Activated CD4-positive, alpha-beta T cell treated with anti-CD3 and anti-CD28 coated beads, Interleukin-2, Interleukin-4, amounts not matched to agents 100 ng/mL and 50 ng/mL, durations not matched to agents 16 hours and 8 hours (primary cell): ENCODE results near the gene CD58.
"Not testable (repeated sequence)": the region's sequence is repeated elsewhere in the genome, so short reads cannot be mapped to it uniquely, and the experiment has no call there.

Source experiments
- DNase-seq: peaks from one replicate; pipeline ENCODE4 v3.0.0-alpha.2; 2020; ENCODE audit warnings: low spot score

Gene CD58

GRCh38 chr1:116570358-116571214 is at the start of gene CD58:
CD58 (minus strand) TSS chr1:116571026; CDS start chr1:116570972, 54 bp downstream.
- DNase-seq = peak; percentile 92

DNA sequence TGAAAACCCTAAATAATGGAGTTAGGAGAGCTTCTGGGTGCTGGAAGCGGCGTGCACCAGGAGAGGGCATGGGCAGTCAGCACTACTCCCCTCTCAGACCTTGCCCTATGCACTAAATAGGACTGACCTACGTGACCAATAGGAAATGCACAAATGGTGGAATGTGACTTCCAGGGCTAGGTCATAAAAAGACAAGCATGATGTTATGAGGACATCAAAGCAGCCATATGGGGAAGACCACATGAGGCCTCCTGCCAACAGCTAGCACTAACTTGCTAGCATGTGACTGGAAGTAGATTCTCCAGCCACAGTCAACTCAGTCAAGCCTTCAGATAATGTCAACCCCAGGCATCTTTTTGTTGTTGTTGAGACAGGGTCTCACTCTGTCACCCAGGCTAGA is 49.6 kb upstream of the CD58 start:
- not testable (repeated sequence) for DNase-seq

DNA sequence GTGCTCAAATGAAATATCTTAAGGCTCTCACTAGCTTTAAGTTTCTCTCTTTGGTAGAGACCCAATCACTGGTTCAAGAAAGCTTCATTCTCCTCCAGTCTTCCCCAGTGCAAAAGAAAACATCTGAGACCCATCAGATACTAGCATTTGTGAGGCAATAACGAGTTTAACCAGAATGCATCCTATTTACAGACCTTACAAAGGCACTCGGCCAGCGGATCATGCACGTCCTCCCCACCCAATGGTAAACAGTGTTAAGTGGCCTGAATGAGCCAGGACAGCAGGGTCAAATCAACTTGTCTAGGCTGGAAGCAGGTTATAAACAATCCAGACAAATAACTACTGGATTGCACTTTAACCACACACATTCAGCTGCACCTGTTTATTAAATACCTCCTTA is 48.3 kb upstream of the CD58 start:
- not testable (repeated sequence) for DNase-seq

DNA sequence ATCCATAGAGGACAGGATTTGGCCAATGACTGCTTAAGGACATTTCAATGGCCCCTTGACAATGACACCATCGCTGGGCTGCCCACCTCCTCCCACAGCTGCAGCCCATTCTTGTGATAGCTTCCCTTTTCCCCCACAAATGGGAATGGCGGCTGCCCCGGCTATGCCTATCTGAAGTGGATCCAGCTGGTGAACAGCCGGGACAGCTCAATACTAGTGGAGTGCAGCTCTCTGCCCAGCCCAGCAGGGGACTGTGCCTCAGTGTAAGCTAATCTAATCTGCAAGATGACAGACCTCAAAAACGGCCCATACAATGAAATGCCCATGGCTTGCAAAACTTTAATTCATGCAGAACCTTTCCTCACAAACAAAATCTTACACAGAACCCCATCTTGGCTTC is 47.0 kb upstream of the CD58 start:
- DNase-seq = not testable (repeated sequence)

DNA sequence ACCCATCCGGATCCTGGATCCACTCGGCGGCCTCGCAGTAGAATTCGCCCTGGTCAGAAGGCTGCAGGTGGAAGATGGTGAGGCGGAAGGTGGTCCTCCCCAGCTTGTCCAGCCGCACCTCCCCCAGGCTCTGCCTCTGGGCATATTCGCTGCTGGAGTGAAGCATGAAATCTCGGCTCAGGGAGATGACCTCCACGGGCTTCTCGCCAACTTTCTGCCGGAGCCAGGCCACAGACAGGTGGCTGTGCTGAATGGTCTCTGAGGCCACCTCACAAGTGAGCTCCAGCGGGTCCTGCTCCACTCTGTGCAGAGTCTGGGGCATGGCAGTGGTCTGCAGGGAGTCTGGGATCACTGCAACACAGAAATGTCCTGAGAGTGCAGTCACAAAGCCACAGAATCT is 43.0 kb upstream of the CD58 start:
- not testable (repeated sequence) for DNase-seq

DNA sequence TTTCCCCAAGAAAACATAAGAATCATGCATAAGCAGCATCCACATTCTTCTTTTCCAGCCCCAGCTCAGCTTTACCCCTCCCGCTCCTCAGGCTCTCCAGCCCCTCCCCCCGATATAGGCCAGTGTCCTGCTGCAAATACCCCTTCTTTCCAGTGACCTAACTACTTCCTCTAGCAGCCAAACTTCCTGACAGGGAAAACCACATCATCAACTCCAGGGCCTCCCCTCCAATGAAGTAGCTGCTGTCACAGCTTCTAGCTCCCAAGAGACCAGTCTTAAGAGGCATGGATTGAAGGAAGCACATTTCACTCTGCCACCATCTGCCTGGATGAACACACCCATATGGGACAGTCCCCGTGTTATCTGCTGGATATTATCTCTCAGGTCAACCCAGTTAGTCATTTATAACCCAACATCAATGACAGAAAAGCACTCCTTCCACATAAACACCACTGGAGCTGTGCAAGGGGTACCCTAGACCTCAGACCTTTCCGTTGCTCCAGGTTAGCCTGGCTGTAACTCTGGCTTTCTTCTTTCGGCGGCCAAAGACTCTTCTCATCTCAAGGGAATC is 39.1 kb upstream of the CD58 start:
- DNase-seq = not testable (repeated sequence)

DNA sequence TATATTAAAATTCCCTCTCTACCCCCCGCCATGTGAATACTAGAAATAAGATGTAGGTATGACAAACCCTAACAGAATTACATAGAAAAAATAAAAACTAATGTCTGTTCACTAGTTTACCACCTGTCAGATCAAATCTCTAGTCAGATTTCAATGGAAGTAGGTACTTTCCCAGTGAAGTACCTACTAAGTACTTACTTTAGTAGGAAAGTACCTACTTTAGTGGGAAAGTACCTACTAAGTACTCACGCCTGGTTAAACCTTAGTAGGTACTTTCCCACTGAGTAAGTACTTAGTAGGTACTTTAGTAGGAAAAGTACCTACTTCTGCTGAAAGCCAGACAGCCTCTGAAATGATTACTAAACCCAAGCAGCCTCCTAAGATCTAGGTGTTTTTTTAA is 38.0 kb upstream of the CD58 start:
- peak; percentile 19 for DNase-seq

DNA sequence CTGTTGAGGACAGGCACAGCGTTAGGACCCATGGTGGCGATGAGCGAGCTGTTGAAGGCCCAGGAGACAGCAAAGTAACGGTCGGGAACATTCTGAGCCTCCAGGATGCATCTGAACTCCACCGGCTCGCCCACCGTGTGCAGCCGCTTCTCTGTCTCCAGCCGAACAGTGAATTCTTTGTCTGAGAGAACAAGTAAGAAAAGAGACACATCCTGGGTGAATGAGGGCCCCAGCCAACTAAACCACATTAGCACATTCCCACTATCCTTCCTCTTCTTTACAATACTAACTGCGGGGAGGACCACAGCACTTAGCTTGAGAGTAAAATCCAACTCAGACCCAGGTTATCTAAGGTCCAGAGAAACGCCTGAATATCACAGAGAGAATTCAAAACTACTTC is 37.3 kb upstream of the CD58 start:
- not testable (repeated sequence) for DNase-seq

- DNase-seq = not testable (repeated sequence)
Measured at GRCh38 chr1:116607463-116607862, 36.6 kb upstream of the CD58 start.

DNA sequence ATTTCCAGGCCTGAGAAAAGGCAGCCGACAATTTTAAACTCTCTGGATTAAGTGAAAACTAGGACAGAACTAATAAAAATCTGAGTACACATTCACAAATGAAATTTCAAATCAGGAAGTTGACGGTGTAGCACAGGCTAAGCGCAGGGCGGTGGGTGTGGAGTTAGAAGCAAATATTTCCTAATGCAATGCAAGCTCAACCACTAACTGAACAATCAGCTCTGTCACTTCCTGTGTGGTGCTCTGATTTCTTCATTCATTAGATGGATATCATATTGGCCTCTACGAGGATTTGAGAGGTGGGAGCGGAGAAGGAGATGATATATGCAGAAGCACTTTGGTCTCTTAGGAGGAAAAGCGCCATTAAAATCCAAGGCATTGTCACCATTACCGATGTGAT is 35.2 kb upstream of the CD58 start:
- DNase-seq = not testable (repeated sequence)

GRCh38 chr1:116605315-116605714 is 34.5 kb upstream of the CD58 start:
- no peak for DNase-seq

- not testable (repeated sequence) for DNase-seq
Measured at GRCh38 chr1:116604408-116604807, 33.6 kb upstream of the CD58 start.

GRCh38 chr1:116603646-116604045 is 32.8 kb upstream of the CD58 start:
- DNase-seq = not testable (repeated sequence)

DNA sequence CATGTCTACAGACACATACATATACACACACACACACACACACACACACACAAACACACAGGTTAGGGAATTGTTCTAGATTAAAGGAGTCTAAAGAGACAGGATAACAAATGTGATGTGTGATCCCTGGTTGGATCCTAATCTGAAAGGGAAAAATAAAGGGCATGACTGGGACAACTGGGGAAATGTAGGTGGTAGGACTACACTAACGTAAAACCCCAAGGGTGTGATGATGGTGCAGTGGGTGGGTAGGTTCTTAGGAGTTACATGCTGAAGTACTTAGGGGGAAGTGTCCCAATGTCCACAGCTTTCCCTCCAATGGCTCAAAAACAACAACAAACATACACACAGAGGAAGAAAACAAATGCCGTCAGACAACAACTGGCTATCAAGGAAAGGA is 28.5 kb upstream of the CD58 start:
- not testable (repeated sequence) for DNase-seq

GRCh38 chr1:116598420-116599036 is 27.7 kb upstream of the CD58 start:
- DNase-seq = not testable (repeated sequence)

- peak; percentile 26 for DNase-seq
Measured at GRCh38 chr1:116597388-116597787, 26.6 kb upstream of the CD58 start.

- DNase-seq = not testable (repeated sequence)
Measured at GRCh38 chr1:116596742-116597307, 26.0 kb upstream of the CD58 start.

DNA sequence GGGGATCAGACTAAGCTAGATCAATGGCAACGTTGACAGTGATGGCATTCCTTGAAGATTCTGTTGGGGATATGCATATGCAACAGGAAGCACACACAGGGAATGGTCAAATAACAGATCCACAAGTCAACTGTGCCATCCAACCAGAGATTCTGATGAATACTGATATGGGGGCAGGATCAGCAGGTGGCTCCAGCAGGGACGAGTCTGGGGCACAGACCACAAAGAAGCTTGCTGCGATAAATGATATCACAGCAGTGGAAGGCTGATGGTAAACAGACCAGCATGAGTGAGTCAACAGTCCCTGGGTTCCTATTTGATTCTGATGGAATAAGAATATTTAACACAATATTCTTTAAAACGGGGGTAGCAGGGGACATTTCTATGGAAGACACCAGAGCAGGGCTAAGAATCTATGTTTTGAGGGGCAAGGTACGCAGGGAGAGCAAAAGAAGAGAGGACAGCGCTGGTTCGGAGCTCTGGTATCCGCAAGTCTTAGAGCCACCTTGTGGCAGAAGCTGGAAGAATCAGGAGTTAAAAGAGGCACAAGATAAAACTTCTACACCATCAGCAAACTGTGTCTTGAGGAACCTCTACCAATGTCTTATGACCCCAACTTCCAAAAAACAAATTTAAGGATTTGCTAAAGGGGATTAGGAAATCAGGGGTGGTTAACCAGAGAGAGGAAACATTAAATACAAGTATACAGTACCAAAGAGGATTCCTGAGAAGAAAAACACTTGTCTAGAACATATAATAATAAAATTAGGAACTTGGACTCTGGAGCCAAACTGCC is 25.3 kb upstream of the CD58 start:
- DNase-seq = not testable (repeated sequence)

- DNase-seq = not testable (repeated sequence)
Measured at GRCh38 chr1:116595065-116595840, 24.4 kb upstream of the CD58 start.

DNA sequence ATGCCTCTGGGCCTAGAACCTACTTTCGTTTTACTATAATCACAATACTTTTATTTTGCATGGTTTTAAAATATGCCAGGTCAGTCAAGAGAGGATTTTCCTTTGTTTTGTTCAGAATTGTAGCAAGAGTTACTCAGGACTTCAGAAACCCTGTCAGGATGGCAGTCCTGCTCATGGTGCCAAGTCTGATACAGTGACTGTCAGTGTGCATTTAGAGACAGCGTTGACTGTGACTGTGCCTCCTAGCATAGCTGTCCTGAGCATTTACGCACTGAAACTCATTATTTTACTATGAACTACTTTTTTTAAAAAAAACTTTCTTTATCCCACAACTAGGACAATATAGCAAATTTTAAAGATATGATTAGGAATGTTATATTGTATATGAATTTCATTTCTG is 23.2 kb upstream of the CD58 start:
- not testable (repeated sequence) for DNase-seq

DNA sequence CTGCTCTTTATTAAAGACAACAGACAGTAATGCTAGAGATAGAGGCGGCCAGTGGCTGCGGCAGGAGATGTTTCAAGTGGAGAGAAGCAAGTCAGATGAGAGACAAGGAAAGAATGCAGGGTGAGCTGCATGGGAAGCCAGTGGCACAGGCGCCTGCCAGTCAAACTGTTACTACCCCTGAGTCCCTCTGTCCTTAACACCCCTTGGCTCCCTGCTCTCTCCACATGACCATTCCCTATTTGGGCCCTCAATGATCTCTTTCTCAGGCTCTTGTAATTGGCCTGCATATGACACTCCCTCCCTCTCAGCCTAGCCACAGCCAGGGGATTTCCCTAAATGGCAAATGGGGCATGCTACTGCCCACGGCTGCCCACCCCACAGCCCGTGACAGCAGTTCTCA is 22.6 kb upstream of the CD58 start:
- DNase-seq = not testable (repeated sequence)
